Occipital lobe (tissue), 2 donors: ENCODE measurements around the gene CTSA. TPM values are rescaled to one million over a fixed set of nuclear protein-coding genes. Genes with fewer than 3 reads are reported as not detected.
A peak's percentile ranks its signal among the peaks of the same experiment; 100 is the strongest.
"Not testable (repeated sequence)": the region's sequence is repeated elsewhere in the genome, so short reads cannot be mapped to it uniquely, and the experiment has no call there.

Experiments
- DNase-seq: peaks from one replicate; lab custom pipeline; 2025; lab: John Stamatoyannopoulos, UW
- total RNA-seq: library from RNA; depleted of rRNA; stranded (reverse); fragments of >200 nt; gene quantifications from one replicate; pipeline ENCODE4 v1.2.3, GENCODE V29; 2014

CTSA gene
- total RNA-seq, 1 donor from 2014 or later: 15.8 TPM

DNA sequence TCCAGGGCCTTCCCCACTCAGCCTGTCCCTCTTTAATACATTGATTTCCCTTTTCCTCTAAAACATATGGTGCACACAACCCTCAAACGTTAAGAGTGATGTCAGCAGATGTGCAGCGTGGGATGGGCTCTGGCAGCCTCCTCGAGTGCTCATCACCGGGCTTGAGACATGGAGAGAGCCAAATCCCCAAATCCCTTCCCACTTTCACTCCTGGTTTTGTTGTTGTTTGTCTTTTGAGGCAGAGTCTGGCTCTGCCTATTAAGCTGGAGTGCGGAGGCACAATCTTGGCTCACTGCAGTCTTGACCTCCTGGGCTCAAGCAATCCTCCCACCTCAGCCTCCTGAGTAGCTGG lies 26.6 kb downstream of the CTSA start:
- DNase-seq: peak; percentile 45

DNA sequence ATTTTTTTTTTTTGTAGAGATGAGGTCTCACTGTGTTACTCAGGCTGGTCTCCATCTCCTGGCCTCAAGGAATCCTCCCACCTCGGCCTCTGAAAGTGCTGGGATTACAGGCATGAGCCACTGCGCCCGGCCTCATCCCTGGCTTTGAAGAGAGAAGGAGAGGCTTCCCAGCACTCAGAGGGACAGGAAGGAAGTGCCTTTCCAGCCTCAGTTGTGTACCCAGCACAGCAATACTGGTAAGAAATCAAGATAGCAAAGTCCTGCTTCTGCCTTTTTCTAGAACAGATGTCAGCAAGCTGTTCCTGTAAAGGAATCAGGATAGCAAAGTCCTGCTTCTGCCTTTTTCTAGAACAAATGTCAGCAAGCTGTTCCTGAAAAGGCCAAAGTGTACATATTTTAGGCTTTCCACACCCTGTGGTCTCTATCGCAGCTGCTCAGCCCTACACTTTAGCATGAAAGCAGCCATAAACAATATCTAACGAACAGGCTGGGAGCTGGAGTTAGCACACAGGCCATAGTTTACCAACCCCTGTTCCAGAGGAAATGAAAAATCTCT lies 27.1 kb downstream of the CTSA start:
- DNase-seq: peak; percentile 44

DNA sequence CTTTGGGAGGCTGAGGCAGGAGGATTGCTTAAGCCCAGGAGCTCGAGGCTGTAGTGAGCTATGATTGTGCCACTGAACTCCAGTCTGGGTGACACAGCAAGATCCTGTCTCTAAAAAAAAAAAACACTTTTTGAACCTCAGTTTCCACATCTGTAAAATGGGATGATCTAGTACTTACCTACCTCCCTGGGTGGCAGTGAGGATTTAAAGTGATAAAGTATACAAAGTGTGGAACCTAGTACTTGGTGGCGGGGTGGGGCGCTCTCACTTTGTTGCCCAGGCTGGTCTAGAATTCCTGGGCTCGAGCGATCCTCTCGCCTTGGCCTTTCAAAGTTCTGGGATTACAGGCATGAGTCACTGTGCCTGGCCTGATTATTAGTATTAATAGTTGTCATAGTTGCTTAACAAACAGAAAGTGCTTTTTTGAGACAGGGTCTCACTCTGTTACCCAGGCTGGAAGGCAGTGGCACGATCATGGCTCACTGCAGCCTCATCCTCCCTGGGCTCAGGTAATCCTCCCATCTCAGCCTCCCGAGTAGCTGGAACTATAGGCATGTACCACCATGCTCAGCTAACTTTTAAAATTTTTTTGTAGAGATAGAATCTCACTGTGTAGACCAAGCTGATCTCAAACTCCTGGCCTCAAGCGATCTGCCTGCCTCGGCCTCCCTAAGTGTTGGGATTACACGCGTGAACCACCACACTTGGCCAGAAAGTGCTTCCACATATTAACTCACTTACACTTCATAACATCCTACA lies 27.8 kb downstream of the CTSA start:
- no peak for DNase-seq

DNA sequence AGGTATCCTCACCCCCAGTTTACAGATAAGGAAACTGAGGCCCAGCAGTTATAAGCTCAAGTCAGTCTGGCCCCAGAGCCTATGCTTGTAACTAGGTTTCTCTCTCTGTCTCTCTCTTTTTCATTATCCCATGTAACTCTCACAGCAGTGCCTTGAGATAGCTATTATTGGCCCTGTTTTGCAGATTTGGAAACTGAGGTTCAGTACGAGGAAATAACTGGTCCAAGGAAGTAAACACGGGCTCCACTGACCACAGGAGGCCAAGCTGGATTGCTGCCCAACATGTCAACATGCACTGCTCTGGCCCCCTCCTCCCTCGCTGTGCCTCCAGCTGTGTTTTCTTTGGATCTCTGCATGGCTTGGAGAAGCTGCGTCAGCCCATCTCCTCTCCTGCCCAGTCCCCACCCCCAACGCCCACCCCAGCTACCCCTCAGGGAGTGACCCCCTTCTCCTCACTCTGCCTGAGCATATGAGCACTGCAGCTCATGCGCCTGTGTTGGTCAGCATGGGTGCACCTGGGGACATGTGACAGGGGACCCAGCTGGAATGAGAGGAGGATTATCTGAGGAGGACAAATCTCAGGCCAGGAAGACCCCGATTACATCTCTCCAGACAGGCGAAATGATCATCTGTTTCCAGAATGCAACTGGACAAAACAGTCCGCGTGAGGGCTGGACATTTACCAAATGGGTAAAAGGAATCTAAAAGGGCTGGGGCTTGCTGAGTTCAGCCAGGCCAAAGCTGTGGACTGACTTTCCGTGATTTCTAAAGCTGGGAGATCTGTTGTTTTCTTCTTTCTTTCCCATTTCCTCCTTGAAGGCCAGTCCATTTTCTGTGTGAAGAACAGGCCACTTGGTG lies 28.6 kb downstream of the CTSA start:
- DNase-seq: no peak

DNA sequence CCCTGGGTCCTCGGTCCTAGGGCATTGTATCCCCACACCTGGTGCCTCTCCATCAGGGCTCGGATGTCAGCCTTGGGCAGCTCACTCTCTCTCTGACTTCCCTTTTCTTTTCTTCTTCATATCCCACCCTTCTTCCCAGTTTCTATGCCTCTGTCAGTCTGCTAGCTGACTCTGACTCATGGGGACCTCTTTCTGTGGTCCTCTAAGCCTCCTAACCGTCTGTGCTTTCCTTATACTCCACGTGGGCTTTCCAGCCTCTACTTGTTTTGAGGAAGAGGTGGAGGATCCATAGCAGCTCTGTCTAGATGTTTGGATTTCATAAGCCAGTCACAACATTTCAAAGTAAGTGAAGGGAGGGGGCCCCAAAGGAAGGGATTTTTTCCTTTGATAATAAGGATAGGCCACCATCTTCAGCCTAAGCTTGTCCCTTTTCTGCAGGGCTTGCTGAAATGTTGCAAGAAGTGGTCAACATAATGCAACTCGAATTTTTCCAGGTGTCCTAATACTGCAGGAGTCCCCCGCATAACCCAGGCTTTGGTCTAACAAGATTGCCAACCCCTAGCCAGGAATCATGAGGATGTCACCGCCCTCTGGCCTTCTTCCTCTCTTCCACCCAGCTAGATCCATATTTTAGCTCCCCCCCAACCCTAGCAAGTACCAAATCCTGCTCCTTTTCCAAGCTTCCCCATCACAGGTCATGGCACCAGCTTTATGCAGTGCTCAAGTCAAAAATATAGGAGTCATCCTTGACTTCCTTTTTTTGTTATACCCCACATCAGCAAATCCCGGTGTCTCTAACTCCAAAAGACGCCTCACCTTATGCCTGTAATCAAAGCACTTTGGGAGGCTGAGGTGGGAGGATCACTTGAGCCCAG lies 29.6 kb downstream of the CTSA start:
- DNase-seq: no peak

DNA sequence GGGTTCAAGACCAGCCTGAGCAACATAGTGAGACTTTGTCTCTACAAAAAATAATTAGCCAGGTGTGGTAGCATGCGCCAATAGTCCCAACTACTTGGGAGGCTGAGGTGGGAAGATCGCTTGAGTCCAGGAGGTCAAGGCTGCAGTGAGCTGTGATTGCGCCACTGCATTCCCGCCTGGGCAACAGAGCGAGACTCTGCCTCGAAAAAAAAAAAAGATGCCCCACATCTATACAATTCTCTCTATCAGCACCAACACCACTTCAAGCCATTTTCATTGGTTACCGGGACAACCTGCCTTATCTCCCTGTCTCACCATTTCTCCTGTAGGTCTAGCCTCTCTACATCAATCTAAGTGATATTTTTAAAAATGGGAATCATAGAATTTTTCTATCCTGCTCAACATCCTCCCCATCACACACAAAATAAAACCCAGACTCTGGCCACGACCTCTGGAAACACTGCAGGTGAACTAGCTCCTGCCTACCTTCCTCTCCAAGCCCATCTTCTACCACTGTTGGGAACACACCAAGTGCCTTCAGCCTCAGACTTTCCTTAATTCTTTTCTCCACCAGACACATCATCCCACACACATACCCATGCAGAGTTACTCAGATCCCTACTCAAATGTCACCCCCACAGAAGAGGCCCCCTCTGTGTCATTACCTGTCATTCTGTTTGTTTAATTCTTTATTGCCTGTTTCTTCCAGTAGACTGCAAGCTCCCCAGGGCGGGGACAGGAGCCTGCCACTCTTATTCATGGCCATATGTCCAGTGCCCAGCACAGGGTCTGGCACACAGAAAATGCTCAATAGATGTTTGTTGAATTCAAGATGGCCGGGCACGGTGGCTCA lies 30.4 kb downstream of the CTSA start:
- no peak for DNase-seq

DNA sequence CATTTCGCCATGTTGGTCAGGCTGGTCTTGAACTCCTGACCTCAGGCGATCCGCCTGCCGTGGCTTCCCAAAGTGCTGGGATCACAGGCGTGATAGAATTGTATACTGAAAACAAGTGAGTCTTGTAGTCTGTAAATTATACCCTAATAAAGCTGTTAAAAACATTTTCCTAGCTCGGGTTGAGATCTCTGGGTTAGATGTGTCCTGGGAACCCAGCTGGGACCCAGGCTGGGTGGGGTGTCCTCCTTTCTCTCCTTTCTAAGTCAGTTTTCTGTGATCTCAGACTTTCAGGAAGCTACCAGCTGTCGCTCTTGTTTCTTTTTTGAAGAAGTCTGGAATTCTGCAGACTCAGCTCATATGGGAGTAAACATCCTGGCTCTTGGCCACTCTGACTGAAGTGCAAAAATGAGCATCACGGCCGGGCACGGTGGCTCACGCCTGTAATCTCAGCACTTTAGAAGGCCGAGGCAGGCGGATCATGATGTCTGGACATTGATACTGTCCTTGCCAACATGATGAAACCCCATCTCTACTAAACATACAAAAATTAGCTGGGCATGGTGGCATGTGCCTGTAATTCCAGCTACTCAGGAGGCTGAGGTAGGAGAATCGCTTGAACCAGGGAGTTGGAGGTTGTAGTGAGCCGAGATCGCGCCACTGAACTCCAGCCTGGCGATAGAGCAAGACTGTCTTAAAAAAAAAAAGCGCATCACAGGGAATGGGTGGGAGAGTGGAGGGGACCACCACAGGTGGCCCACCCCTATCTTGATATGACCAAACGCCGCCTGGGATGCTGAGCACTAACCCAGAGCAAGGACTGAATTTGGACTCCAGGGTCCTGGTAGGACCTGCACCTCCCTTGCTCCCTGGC lies 33.5 kb downstream of the CTSA start:
- DNase-seq: no peak

DNA sequence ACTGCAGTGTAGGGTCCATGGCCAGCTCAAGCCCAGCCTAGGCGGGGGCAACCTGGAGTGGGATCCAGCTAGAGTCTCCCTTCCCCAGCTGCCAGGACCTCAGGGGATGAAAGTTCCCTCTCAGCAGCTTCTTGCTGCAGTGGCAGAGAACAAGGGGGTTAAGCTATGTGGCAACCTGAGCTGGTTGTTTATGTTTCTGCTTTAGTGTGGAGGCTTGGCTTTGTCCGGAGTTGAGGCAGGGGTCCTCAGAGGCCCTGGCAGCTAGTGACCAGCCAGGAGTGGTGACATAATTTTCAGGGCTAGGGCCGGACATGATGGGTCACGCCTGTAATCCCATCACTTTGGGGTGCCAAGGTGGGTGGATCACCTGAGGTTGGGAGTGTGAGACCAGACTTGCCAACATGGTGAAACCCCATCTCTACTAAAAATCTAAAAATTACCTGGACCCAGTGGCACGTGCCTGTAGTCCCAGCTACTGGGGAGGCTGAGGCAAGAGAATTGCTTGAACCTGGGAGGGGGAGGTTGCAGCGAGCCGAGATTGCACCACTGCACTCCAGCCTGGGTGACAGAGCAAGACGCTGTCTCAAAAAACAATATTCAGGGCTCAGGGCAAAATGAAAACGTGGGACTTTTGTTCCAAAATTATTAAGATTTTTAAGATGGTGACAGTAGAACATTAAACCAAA lies 34.8 kb downstream of the CTSA start:
- DNase-seq: no peak

DNA sequence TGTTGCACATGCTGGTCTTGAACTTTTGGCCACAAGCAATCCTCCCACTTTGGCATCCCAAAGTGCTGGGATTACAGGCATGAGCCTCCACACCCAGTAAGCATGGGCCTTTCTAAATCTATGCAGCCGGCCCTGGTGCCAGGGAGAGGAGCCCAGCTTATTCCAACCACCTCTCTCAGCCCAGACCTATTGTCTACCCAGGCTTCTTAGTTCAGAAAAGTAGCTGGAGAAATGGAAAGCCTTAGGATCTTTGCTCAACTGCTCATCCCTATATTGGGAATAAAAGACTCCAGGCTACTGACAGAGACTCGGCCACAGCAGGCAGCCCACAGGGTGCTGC lies 35.6 kb downstream of the CTSA start:
- no peak for DNase-seq

DNA sequence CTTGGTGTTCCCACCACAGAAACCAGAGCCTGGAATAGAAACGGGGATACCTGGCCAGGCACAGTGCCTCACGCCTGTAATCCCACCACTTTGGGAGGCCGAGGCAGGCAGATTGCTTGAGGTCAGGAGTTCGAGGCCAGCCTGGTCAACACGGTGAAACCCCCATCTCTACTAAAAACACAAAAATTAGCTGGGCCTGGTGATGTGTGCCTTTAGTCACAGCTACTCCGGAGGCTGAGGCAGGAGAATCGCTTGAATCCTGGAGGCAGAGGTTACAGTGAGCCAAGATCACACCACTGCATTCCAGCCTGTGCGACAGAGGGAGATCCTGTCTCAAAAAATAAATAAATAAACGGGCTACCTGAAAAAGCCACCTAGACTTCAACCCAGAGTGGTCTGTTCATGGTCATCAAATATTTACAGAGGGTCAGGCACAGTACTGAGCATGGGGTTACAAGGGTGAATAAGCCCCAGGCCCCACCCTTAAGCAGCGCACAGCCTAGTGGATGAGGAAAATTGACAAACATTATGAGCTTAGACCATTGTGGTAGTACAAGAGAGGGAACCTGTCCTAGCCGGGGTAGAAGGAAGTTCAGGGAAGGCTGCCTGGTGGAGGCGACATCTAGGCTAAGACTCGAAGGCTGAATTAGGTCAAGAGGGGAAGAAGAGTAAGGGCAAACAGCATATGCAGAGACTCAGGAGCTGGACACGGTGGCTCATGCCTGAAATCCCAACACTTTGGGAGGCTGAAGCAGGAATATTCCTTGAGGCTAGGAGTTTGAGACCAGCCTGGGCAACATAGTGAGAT lies 36.1 kb downstream of the CTSA start:
- no peak for DNase-seq

DNA sequence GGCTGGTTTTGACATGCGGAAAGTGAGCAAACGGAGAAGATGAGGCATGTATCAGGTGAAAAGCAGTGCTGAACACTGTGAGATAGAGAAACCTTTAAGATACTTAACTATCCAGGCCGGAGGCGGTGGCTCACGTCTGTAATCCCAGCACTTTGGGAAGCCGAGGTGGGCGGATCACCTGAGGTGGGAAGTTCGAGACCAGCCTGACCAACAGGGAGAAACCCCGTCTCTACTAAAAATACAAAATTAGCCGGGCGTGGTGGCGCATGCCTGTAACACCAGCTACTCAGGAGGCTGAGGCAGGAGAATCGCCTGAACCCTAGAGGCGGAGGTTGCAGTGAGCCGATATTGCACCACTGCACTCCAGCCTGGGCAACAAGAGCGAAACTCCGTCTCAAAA lies 40.5 kb downstream of the CTSA start:
- not testable (repeated sequence) for DNase-seq

DNA sequence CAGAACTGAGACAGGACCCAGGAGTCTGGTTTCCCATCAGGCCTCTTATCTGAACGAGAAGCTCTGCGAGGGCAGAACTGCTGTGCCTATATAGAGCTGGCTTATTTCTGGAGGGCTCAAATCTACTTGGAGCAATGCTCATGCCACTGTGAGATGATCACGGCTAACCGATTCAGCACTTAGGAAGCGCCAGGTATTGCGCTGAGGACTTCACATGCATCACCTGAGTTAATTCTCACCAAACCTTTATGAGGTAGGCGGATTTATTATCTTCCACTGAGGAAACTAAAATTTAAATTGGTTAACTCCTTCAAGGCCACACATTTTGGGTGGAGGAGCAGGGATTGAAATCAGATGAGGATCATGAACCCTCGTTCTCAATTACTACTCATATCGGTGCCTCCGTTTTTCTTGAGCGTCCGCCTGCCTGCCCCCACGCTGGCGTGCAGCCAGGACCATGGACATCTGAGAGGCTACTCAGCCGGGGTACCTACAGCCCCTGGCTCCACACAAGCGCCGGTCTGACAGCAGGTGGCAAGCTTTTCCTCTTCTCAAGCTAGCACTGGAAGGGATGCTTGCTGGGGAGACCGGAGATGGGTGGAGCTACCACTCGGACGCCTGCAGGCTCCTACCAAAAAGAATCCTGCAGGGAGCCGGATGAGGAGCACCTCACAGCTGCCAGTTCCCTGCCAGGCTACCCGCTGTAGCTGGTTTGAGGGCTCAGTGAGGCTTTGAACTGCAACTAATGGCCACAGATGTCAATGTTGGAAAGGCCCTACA lies 42.3 kb downstream of the CTSA start:
- DNase-seq: peak; percentile 70

DNA sequence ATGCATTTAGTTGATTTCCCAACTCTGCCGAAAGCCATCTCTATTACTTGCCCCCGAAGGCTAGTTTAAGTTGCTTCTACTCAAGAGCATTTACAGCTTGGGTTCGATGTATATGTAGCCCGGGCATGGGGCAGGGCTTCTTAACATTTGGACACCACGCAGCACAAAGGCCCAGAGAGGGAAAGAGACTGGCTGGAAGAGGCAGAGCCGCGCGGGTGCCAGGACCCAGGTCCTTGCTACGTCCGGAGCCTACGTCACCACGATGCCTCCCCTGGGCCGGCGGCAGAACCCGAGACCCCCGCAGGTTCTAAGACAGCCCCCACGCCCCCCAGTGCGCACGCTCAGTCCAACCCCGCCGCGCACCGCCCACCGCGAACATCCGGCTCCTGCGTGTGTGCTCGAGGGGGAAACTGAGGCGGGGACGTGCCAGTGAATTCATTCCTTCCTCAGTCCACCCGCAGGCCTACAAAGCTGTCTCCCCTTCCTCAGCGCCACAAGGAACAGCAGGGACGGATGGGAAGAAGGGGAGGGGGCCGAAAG lies 43.0 kb downstream of the CTSA start:
- peak; percentile 75 for DNase-seq

DNA sequence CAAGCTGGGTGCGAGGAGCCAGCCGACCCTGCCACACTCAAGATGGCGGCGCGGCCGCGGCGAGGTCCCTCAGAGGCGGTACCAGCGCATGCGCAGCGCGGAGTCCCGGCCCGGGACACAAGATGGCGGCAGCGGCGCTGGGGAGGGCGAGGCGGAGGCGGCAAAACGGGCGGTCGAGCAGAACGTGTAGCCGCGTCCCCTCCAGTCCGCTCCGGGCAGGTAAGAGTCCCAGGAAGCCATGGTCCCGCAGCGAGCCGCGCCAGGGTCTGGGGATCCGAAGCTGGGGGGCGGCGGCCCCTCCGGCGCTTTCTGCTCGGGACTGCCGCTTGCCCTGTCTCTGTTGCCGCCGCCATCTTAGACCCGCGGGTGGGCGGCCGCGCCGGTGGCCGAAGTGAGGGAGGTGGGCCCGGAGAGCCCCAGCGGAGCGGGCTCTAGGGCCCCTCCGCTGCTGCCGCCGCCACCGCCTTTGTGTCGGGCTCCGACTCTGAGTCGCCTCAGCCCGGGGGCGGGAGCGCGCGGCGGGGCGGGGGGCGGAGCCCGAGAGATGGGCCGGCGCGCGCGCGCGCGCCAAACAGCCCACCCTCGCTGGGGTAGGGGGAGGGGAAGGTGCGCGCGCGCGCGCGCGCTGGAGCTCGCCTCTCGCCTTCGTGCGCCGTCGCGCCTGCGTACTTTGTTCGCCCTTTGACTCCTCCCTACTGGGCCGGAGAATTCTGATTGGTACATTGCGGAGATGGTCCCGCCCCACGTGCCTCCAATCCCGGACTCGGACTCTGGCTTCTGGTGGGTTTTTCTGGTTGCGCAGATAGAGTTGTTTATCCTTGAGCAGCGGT lies 43.7 kb downstream of the CTSA start, which contains the start of gene PCIF1:
Gene PCIF1 (plus strand): TSS at position 98 of the 830 bp plus-strand sequence. CDS start 4,317 bp downstream, outside the sequence.
- peak; percentile 95 for DNase-seq

DNA sequence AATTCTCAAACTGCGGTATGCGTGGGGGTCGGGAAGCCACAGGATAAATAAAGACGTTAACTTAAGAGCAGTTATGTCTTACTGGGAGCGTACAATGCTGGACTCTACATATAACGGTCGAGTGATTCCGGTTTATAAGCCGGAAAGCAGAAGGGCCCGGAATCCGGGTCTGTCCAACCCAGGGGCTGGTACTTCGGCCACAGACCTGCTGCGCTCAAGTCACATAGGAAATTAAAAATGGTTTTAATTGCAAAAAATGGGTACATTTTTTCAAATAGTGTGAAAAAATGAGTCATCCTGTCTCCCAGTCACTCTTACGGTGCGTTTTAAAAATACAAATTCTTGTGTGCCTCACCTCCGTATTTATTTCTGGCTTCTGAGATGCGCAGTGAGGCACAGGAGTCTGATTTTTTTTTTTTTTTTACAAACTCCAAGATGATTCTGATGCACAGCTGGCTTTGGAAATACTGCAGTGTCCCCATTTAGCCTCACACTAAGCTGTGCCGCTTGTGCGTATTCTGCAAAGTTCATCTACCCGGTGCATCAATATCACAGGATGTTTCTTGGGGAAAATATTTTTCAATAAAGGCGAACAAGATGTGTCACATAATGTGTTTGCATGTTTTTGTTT lies 44.4 kb downstream of the CTSA start:
- no peak for DNase-seq

DNA sequence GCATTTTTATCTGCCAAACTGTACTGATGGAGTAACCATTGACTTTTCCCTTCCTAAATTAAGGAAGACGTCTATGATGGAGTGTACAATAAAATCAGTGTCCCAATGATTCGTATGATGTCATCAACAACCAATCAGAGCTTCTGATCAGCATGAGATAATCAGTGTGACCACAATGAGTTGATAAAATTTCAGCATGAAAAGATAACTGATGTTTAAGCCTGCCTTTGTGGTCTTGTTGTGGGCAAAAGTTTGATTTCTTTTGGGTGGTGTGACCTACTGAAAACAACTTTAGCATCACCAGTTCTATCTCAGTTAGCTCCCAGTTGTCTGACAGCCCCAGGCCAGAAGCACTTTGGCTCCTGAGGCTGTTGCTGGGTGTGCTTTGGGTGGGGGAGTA lies 46.6 kb downstream of the CTSA start:
- no peak for DNase-seq
